ENCODE measurements around the gene DOK3.

DNA sequence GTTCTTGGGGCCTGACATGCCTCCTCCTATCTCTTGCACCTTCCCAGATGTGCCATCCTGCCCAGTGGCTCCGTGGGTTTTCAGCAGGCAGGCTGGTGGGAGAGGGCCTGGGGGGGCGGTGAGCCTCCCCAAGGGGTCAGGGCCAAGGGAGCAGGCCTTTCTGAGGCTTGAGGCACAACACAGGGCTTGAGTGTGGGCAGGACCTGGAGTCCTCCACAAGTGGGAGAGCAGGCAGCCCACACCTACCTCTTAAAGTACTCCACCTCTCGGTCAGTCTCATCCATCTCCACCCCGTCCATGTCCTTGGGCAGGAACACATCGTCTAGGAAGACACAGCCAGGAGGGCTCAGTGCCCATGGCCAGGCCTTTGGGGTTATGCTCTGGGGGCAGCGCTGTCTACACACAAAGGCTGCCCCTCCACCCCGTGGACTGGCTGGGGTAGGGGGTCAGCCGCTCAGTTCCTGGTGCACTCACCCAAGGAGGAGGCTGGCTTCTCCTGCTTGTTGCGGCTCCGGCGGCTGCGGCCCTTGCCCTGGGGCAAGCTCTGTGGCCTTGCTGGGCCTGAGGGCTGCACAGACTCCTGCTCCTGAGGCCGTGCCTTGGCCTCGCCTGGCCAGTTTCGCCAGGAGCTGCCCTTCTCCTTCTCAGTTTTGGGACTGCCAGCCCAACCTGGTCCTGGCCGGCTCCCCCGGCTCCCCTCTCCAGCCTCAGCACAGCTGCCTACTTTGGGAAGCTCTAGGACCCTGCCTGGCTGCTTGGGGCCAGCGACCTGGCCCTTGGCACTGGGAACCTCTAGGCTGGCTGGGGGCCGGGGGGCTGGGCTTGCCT is 14.3 kb upstream of the DOK3 start:
- TF ChIP-seq, protein P1, sequence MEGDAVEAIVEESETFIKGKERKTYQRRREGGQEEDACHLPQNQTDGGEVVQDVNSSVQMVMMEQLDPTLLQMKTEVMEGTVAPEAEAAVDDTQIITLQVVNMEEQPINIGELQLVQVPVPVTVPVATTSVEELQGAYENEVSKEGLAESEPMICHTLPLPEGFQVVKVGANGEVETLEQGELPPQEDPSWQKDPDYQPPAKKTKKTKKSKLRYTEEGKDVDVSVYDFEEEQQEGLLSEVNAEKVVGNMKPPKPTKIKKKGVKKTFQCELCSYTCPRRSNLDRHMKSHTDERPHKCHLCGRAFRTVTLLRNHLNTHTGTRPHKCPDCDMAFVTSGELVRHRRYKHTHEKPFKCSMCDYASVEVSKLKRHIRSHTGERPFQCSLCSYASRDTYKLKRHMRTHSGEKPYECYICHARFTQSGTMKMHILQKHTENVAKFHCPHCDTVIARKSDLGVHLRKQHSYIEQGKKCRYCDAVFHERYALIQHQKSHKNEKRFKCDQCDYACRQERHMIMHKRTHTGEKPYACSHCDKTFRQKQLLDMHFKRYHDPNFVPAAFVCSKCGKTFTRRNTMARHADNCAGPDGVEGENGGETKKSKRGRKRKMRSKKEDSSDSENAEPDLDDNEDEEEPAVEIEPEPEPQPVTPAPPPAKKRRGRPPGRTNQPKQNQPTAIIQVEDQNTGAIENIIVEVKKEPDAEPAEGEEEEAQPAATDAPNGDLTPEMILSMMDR (IDR thresholded peaks at IDR 0.05) = no peak
- no peak for TF ChIP-seq POLR2A (IDR thresholded peaks at IDR 0.05)
